ENCODE measurements around the gene GLRA1.
"Not testable (repeated sequence)": the region's sequence is repeated elsewhere in the genome, so short reads cannot be mapped to it uniquely, and the experiment has no call there.

The GLRA1 gene

DNA sequence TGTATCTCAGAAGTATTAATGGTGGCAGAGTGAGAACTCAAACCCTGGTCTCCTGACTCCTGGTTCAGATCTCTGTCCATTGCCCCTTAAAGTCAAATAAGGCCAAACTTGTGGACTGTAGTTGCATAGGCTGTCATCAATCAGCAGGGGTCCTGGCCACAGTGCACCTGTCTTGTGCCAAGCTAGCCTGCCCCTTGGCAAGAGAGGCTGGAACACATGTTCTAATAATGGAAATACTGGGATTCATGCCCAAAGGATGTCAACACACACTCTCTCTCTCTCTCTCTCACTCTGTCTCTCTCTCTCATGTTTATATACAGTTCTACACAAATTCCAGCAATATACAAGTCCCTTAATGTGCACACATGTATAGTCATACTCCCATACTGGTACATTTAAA is 44.3 kb downstream of the GLRA1 start:
- DNase-seq, result peak; percentile 14

DNA sequence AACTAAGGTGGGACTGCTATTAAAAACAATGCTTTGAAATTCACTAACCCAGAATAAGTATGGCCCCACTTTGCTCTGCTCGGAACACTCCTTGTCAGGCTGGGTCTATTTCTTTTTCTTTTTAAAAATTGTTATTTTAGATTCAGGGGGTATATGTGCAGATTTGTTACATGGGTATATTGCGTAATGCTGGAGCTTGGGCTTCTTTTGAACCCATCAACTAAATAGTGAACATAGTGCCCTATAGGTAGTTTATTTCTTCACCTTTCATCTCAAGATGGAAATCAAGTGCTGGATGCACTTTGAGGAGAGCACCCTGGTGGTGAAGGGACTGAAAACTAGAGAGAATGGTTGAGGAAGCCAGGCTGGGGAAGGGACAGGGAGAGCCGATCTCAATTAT is 51.0 kb downstream of the GLRA1 start:
- no peak for DNase-seq

DNA sequence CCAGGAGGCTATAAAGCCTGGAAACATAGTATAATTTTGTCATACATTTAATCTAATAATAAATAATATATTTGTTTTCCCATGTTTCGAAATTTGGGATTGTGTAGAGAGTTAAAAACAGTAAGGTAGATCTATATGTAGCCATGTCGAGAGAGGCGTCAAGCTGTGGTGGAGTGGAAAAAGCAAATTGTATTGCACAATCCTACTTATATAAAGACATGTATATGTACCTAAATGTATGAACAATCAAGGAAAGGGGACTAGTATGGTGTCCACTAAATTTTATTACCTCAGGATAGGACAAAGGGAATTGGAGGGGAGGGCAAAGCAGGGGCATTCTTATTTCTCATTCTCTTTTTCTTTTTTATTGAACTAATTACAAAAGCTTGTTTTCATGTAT is 52.0 kb downstream of the GLRA1 start:
- no peak for DNase-seq

DNA sequence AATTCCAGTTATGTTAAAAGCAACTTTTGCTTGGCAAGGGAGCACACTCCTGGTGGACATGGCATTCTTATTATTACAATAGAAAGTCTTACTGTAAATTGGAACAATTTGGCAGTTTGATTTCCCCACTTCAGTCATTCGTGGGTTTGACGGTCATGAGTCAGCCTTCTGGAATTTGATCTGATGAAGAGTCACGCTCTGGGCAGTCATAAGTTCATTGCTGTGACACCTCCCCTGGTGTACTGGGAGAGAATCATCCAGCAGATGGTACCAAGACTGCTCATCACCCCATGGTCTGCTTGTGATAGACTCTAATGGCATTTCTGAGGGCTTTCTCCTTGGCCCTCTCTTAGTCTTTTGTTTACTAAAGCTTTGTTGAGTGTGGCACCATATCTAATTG is 53.8 kb downstream of the GLRA1 start:
- no peak for DNase-seq

DNA sequence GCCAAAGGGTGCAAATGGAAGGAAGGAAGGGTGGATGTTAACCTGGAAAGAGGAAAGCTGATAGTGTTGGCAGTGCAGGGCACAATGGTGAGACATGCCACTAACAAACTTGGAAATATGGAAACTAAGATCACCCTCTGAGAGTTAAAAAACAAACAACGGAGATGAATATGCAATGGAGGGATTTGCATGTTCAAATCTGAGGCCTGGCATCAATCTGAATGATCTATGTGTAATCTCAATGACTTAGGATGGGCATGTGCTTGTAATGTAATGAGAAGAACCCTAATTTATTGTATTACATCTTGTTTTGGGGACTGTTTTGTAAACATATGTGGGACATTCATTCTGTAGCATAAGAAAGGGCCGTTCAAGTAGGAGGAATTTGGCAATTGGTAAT is 54.4 kb downstream of the GLRA1 start:
- no peak for DNase-seq

DNA sequence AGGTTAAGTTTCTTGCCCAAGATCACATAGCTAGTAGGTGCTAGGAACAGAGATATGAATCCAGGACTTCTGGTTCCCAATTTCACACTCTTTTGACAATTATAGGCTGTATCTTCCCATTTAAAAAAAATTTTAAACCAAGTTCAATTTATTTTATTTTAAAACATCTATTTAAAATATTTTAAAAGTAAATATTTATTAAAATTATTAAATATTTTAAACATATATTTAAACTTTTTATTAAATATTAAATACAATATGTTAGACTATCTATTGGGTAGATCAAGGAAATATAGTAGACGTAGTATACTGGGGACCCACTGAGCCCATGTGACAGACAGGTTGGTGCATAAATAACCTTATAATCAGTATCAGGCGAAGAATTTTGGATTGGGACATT is 54.8 kb downstream of the GLRA1 start:
- DNase-seq, result no peak

DNA sequence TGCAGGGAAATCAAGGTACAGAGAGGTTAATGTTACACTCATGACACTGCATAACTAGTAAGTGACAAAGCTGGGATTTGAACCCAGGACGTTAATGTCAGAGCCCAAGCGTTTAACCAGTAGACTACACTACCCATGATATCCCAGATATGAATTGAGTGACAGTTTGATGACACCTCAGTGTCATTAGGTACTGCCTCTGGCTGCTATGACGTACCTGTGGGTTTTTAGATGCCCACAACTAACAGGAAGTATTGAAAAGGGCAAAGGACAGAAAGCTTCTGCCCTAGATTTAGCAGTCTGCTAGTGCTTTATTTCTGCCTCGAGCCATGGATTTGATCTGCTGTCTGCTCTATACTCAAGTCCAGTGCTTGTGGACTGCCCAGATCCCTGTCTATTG is 56.2 kb downstream of the GLRA1 start:
- DNase-seq, result no peak

DNA sequence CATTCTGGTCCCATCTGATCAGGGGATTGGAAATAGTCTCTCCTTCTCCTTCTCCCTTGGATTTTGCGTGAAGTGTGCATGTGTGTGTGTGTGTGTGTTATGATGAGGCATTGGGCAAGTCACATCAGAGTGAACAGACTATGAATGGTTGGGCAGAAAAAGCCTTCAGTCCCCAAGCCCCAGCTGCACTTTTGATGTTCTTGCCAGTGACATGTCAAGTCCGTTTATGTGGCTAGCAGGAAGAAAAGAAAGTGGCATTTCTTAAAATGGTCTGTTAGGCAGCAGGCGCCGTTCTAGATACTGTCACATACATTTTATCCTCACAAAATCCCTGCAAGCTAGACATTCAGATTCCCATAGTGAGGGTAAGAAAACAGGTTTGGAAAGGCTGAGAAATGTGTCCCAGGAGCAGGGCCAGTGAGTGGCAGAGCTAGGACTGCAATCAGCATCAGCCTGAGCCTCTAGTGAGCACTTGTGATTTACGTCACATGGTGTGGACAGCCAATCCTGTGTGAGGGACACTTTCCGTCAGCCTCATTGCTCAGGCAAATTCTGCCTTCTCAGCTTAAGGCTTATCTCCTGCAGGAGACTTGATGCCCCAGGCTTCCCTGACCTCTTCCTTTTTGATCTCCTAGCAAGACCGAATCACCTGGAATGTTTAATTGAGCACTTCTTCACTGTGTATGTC is 60.4 kb downstream of the GLRA1 start:
- no peak for DNase-seq

DNA sequence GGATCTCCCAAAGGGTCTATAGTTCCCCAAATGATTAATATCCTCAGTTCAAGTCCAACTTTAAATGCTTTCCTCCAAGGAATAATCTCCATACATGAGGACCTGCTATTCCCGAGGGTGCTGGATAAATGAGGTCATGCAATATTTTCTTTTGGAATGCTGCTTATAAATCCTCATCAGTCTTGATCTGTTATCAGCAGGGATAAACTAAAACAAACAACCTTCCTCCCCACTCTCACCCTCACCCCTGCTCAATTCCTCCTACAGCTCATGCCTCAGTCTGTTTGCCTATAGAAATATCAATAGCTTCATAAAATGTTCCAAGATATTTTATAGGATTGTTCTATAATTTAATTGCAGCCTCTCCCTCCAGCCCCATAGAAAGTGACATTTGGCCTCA is 61.1 kb downstream of the GLRA1 start:
- DNase-seq, result no peak

DNA sequence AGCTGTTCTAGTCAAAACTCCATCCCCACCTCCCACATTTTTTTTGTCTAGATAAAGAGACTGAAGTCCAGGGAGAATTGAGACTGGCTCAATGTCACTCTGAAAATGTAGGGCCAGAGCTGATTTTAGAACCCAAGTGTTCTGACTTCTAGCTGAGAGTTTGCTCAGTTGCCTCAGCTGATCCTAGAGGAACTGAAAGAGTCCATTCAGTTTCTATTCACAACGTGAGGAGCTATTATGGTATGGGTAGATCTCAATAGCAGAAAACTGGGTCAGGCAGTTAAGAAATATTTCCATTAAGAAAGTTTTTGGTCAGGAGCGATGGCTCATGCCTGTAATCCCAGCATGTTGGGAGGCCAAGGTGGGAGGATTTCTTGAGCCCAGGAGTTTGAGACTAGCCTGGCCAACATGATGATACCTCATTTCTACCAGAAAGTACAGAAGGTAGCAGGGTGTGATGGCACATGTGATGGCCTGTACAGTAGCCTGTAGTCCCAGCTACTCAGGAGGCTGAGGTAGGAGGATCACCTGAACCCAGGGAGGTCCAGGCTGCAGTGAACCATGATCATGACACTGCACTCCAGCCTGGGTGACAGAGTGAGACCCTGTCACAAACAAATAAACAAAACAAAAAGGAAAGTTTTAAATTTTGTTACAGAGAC is 61.7 kb downstream of the GLRA1 start:
- DNase-seq, result no peak

DNA sequence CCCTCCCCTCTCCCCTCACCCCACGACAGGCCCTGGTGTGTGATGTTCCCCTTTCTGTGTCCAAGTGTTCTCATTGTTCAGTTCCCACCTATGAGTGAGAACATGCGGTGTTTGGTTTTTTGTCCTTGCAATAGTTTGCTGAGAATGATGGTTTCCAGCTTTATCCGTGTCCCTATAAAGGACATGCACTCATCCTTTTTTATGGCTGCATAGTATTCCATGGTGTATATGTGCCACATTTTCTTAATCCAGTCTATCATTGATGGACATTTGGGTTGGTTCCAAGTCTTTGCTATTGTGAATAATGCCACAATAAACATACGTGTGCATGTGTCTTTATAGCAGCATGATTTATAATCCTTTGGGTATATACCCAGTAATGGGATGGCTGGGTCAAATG is 63.8 kb downstream of the GLRA1 start:
- DNase-seq, result not testable (repeated sequence)

DNA sequence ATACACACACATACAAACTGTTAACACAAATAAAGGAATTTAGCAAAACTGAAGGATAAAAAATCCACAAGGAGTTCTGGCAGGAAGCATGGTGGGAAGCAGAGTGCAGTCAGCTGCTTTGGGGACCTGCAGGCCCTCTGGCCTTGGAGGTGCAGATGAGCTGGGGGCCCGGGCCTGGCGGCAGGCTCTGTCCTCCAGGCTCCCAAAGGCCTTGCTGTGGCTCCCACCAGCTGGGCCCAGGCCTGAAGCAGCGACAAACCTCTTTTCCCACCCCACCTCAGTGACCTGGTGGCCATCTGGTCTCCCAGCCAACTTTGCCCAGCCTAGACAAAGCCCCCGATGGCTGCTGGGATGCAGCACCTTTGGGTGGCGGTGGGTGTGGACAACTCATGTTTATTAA is 67.8 kb downstream of the GLRA1 start:
- DNase-seq, result no peak

DNA sequence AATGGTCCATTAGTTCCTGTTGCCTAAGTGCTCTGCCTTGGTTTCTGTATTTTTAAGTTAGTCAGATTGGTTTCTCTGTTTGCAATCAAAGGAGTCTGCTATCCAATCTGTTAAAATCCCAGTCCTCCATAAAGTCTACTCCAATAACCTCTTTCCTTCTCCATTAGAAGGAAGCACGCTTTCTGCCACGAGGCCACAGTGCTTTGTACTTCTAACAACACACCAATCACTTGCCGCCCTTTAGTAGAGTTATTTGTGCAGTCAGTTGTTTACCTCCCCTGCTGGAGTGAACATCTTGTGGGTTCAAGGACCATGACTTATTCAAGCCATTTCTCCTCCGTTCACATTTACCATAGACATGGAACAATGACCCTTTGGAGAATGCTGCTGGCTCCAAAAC is 69.0 kb downstream of the GLRA1 start:
- no peak for DNase-seq

DNA sequence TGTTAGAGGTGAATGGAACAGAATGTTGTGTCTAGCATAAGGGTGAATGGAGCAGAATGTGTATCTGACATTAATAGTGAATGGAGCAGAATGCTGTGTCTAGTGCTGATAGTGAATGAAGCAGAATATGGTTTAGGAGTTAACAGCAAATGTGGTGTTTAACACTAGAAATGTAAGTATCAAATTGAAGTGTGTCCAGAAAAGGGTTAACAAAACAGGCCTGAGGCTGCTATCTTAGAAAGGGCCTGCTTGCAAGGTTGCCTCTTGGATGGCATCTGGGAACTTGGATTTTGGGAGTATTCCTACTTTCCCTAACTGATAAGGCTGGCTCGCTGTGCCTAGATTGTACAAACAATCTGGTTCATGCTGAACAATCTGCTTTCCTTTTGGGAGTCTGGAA is 76.8 kb downstream of the GLRA1 start:
- no peak for DNase-seq

DNA sequence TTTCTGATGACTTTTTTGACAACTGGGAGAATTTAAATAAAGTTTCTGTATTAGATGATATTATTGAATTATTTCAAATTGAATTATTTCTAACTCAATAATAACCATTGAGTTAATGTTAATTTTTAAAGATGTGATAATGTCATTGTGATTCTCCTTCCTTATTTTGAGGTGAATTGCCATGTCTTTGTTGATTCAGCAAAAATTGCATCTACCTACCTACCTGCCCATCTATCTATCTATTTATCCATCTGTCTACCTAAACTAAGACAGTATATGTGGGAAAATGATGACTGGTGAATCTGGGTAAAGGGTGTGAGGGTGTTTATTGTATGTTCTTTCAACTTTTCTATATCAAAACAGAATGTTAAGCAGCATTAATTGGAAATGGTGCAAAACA is 77.9 kb downstream of the GLRA1 start:
- DNase-seq, result no peak

DNA sequence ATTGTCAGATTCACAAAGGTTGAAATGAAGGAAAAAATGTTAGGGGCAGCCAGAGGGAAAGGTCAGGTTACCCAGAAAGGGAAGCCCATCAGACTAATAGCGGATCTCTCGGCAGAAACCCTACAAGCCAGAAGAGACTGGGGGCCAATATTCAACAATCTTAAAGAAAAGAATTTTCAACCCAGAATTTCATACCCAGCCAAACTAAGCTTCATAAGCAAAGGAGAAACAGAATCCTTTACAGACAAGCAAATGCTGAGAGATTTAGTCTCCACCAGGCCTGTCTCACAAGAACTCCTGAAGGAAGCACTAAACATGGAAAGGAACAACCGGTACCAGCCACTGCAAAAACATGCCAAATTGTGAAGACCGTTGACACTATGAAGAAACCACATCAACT is 91.8 kb downstream of the GLRA1 start:
- not testable (repeated sequence) for DNase-seq

DNA sequence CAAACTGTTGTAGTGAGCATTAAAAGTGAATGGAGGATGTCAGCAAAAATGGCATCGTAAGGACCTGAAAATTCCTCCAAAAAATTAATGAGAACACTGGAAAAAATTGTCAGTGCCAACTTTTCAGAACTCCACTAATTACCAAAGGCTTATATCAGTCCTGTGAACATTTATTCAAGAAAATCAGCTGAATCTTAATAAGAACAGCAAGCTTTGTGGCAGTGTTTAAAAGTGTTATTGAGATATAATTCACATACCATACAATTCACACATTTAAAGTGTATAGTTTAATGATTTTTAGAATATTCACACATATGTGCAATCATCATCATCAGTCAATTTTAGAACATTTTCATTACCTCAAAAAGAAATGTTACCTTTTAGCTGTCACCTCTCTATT is 95.3 kb downstream of the GLRA1 start:
- DNase-seq, result no peak

DNA sequence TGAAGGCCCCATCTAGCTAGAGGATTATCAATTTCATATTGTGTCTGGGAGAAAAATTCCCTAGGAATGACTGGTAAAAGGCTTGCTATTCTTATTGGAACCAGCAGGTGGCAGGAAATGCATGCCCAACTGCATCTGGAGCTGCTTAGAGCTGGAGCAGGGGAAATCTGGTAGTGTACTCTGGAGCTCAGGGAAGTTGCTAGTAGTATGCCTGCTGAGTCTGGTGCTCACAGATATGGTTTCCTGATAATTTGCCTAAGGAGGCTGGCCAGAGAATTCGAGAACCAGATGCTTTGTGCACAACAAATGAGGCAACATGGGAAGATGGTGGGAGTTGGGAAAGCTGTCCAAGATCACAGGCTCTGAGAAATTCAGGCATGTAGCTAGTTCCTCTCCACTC is 99.2 kb downstream of the GLRA1 start:
- DNase-seq, result no peak

DNA sequence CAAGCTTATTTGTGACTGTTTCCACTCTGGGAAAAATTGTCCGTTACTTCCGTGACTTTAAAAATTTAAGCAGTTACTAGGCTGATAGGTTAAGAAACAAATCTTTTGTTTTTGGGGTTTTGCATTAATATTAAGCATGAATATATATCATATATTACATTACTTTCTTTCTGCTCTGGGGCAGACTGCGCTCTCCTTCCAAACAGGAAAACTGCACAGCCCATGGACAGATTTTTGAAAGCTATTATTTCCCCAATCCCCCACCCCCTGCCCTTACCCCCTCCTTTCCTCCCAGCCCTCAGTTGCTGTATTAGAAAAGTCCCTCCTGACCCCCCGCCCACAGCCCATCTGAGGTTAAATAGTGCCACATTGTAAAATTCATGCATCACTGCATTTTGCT is 102.5 kb downstream of the GLRA1 start:
- DNase-seq, result no peak

DNA sequence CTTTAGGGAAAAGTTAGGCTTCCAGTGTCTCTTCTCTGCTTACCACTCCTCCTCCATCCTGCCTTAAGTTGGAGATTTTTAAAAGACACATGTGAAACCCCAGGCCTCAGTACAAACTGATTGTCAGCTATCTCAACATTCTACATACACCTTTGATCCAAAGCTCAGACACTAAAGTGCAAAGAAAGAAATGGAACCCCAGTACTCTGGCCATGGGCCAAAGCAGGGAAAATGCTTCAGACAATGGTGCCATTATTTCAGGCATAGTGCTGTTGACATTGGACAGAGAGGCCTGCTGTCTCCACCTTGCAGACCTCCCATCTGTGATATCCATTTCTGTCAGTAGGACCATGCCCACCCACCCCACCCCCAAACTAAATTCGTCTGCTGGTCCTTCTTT is 103.7 kb downstream of the GLRA1 start:
- peak; percentile 22 for DNase-seq

DNA sequence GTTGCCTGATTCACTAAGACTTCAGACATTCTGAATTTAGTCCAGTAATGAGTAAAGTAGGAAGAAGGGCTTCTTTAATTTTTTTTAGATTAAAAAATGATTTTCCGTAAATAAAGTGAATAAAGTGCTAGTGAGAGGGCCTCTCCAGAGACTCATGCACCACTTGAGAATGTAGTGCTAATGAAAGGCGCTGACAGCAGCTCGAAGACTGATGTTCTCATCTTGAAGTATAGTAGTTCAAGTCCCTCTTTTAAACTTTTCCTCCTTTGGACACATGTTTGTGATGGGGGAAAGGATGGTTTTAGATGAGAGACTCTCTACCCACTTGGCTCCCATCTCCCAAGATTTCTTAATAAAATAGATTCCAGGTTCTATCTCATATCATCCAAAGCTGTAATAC is 104.4 kb downstream of the GLRA1 start:
- DNase-seq, result no peak

DNA sequence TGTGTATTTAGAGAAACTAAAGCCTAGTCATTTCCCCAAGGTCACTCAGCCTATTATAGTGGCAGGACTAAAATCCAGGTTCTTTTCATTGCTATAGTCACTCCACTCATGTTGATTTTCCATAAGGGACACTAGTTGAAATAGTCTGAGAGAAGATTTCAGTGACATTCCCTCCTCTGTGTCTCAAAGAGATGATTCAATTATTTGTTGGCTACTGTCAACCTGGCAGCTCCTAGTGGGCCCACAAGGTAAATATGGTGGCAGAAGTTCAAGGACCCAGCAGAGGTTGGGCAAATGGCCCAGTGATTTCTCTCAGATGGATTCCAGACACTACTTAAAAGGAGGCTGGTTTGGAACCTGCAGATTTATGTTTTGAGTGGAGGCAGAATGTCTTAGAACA is 104.8 kb downstream of the GLRA1 start:
- DNase-seq, result no peak

DNA sequence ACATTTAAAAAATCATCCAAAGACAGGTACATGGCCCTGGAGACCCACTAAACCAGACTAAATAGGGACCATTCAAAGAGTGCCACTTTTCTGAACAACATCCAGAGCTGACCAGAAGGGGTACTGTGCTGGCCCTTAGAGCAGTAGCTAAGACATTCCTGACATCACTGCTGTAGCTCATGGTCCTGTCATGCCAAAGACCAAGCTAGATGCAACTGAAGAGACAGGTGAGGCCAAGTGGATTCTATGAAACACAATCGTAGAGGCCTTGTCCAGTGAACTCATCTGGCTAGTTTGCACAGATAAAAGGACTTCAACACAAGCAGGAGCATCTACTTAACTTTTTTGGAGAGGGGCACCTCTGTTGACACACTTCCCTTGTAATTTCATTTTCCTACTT is 109.6 kb downstream of the GLRA1 start:
- DNase-seq, result no peak

DNA sequence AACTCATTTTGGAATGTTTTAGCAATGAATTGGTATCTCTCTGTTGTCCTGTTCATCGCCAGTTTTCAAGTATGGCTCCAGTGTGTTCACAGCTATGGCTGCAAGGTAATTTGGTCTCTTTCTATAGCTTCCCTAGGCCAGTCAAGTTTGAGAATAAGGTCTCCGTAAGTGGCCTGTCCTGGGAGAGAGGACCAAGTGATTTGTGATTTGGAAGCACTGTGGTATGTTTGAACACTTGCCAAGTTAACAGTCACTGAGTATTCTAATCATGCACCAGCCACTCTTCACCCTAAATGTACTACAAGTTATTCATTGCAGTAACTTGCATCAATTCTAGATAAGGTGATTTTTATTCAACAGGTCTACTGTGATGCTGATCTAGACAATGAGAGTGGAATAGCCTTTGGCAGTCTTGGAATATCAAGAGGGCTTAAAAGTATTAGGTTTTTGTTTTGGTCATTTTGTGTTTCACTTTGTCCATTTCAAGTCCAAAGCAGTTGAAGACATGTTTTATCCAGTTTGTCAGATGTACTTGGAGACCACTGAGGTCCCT is 111.8 kb downstream of the GLRA1 start:
- DNase-seq, result no peak

All from NCI-H1092 (cell line).